ENCODE results near the gene TUBA3D.
"Not testable (repeated sequence)": the region's sequence is repeated elsewhere in the genome, so short reads cannot be mapped to it uniquely, and the experiment has no call there.

GRCh38 chr2:131518531-131518930 is 42.6 kb downstream of the TUBA3D start:
- not testable (repeated sequence) for TF ChIP-seq SP1 (IDR thresholded peaks at IDR 0.05); BHLHE40 (IDR thresholded peaks at IDR 0.05; ENCODE audit: borderline replicate concordance); ZNF384 (IDR thresholded peaks at IDR 0.05); HDGF (IDR thresholded peaks at IDR 0.05; ENCODE audit: borderline replicate concordance)
